Kidney (tissue), 14 donors: Measurements from ENCODE around the gene CAMTA1. TPM values are rescaled to one million over a fixed set of nuclear protein-coding genes. Genes with fewer than 3 reads are reported as not detected.

Source experiments
- DNase-seq, 5 donors: peaks; one replicate each; pipeline ENCODE4 v3.0.0-alpha.2; 2013 to 2020
- FAIRE-seq: peaks from 2 replicates; lab custom pipeline; 2012; peaks lifted over from hg19 to GRCh38; lab: Jason Lieb, UNC
- H3K27ac ChIP-seq, 2 donors: one replicate each; pipeline ENCODE4 v1.7.0; 2013; ENCODE audit warnings: low read depth in 2 of 2, low read length in 2 of 2, inconsistent platforms in 1 of 2
- H3K27me3 ChIP-seq: one replicate; pipeline ENCODE4 v1.7.1; 2013; ENCODE audit warnings: low read length, inconsistent platforms; ENCODE audit not compliant: control insufficient read depth, insufficient read depth
- H3K36me3 ChIP-seq, 3 donors: one replicate each; pipeline versions ENCODE4 v1.7.0 to v1.7.1; 2013; ENCODE audit warnings: low read length in 3 of 3, control low read depth in 1 of 3, inconsistent platforms in 1 of 3; ENCODE audit not compliant: insufficient read depth in 3 of 3, control insufficient read depth in 2 of 3
- H3K4me1 ChIP-seq, 3 donors: one replicate each; pipeline versions ENCODE4 v1.7.0 to v1.7.1; 2013; ENCODE audit warnings: low read length in 3 of 3, inconsistent platforms in 1 of 3, low read depth in 1 of 3; ENCODE audit not compliant: control insufficient read depth in 2 of 3, insufficient read depth in 2 of 3
- H3K4me3 ChIP-seq, 3 donors: one replicate each; pipeline versions ENCODE4 v1.7.0 to v1.8.1; 2013; ENCODE audit warnings: low read length in 3 of 3, control low read depth in 1 of 3, inconsistent platforms in 1 of 3
- H3K9ac ChIP-seq, 3 donors: one replicate each; pipeline versions ENCODE4 v1.7.0 to v1.7.1; 2013; ENCODE audit warnings: low read length in 3 of 3, control low read depth in 1 of 3, inconsistent platforms in 1 of 3
- H3K9me3 ChIP-seq, 3 donors: one replicate each; pipeline versions ENCODE4 v1.7.0 to v1.7.1; 2013; ENCODE audit warnings: low read length in 3 of 3, control low read depth in 1 of 3, inconsistent platforms in 1 of 3; ENCODE audit not compliant: control insufficient read depth in 2 of 3, insufficient read depth in 1 of 3
- CTCF ChIP-seq: IDR thresholded peaks from 3 replicates; pipeline ENCODE4 v1.5.1; 2012; ENCODE audit warnings: mild to moderate bottlenecking, moderate library complexity, borderline replicate concordance; ENCODE audit not compliant: insufficient read depth; ENCODE audit errors: extremely low read depth
- intact Hi-C: fragments of 100-400 bp; cut with DNase I; formaldehyde crosslinking; loops from one replicate; pipeline ENCODE4 v1.11.1; 2022
- polyA plus RNA-seq: library from polyadenylated mRNA; stranded (reverse); fragments of 350-450 nt; fragmentation: Illumina TruSeq; extraction: RNeasy Lipid Tissue Mini Kit (QIAGEN cat#74804); gene quantifications from one replicate; pipeline ENCODE4 v1.2.3, GENCODE V29; 2014; ENCODE audit warnings: low read depth, low replicate concordance; ENCODE audit not compliant: insufficient read depth
- total RNA-seq: library from RNA; stranded (reverse); fragmentation: NEBNext Ultra II Directional; extraction: Animal tissue kit (Norgen Biotek cat#: 25700); gene quantifications from one replicate; pipeline ENCODE4 v1.2.1, GENCODE V29; 2021
- donor health status: control.
- donor health status: control.
- donor health status: control.
- donor health status: control.
- donor health status: control.
- donor health status: DM: yes; HTN: yes; CAD: no.
- donor health status: Normal renal cell carcinoma (clear cell type).

The CAMTA1 gene
- total and polyA plus RNA-seq, 2 donors from 2014 or later: 79.0 to 170 TPM

GRCh38 chr1:6928106-6928885 lies 143.0 kb downstream of the CAMTA1 start:
- Histone ChIP-seq H3K9ac (no peak overlapping the region), H3K4me1 (peaks cover 0 to 2% (median 2%) of the 10 kb centered on the region in 3 donors), H3K9me3 (no peaks in the 10 kb centered on the region), H3K4me3 (no peak overlapping the region), H3K36me3 (no peaks in the 10 kb centered on the region), H3K27me3 (no peaks in the 10 kb centered on the region), H3K27ac (no peak overlapping the region)
- intact Hi-C loops: no loop called here
- no peak for TF ChIP-seq CTCF
- FAIRE-seq (no peak), DNase-seq (no peak)

GRCh38 chr1:6930732-6931300 lies 145.6 kb downstream of the CAMTA1 start:
- H3K36me3 ChIP-seq: no peaks in the 10 kb centered on the region
- FAIRE-seq: no peak
- no peaks in the 10 kb centered on the region for H3K27me3 ChIP-seq
- intact Hi-C loops: no loop called here
- no peak overlapping the region for H3K9ac ChIP-seq
- DNase-seq: no peak
- no peak for TF ChIP-seq CTCF
- H3K4me1 ChIP-seq: no peaks in the 10 kb centered on the region
- no peaks in the 10 kb centered on the region for H3K9me3 ChIP-seq
- H3K27ac ChIP-seq: no peak overlapping the region
- H3K4me3 ChIP-seq: no peak overlapping the region

GRCh38 chr1:6935361-6935883 lies 150.2 kb downstream of the CAMTA1 start:
- H3K9ac ChIP-seq: no peak overlapping the region

More at GRCh38 chr1:6935361-6935883, 150.2 kb downstream of the CAMTA1 start:
- peaks cover 0 to 2% (median 0%) of the 10 kb centered on the region in 3 donors for H3K9me3 ChIP-seq
- no peak for DNase-seq
- no peak overlapping the region for H3K4me3 ChIP-seq
- H3K27me3 ChIP-seq: no peaks in the 10 kb centered on the region
- no peak overlapping the region for H3K27ac ChIP-seq
- TF ChIP-seq CTCF: no peak
- no peaks in the 10 kb centered on the region for H3K36me3 ChIP-seq
- intact Hi-C loops: no loop called here
- no peaks in the 10 kb centered on the region for H3K4me1 ChIP-seq
- no peak for FAIRE-seq
